Mammary epithelial cell (primary cell): ENCODE measurements around the gene RANGRF.

Experiments
- EZH2 ChIP-seq: IDR thresholded peaks from 2 replicates; pipeline ENCODE4 v1.6.1; 2012; ENCODE audit warnings: low read length, inconsistent platforms, borderline replicate concordance
- TF ChIP-seq, protein P1 (sequence below), 2 donors: IDR thresholded peaks in 1 of 2; conservative IDR thresholded peaks in 1 of 2; 2 replicates each; pipeline ENCODE4 v1.5.1; 2011 to 2012; ENCODE audit warnings: inconsistent platforms in 2 of 2, low read length in 2 of 2, mild to moderate bottlenecking in 2 of 2, control low read depth in 1 of 2, low read depth in 1 of 2; ENCODE audit not compliant: insufficient read depth in 1 of 2; ENCODE audit errors: extremely low read depth in 1 of 2

DNA sequence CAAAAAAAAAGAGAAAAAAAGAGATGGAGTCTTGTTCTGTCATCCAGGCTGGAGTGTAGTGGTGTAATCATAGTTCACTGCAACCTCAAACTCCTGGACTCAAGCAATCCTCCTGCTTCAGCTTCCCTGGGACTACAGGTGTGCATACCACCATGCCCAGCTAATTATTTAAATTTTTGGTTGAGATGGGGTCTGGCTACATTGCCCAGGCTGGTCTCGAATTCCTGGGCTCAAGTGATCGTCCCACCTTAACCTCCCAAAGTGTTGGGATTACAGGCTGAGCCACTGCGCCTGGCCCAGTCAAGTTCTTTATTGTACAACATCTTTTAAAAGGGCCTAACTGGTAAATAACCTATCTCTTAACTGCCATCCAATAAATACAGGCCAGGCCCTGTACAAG lies 6.1 kb upstream of the RANGRF start:
- TF ChIP-seq, protein P1, sequence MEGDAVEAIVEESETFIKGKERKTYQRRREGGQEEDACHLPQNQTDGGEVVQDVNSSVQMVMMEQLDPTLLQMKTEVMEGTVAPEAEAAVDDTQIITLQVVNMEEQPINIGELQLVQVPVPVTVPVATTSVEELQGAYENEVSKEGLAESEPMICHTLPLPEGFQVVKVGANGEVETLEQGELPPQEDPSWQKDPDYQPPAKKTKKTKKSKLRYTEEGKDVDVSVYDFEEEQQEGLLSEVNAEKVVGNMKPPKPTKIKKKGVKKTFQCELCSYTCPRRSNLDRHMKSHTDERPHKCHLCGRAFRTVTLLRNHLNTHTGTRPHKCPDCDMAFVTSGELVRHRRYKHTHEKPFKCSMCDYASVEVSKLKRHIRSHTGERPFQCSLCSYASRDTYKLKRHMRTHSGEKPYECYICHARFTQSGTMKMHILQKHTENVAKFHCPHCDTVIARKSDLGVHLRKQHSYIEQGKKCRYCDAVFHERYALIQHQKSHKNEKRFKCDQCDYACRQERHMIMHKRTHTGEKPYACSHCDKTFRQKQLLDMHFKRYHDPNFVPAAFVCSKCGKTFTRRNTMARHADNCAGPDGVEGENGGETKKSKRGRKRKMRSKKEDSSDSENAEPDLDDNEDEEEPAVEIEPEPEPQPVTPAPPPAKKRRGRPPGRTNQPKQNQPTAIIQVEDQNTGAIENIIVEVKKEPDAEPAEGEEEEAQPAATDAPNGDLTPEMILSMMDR (conservative IDR thresholded peaks at IDR 0.05 in 1 of 2, IDR thresholded peaks at IDR 0.05 in 1 of 2; ENCODE audit: extremely low read depth in 1 of 2, insufficient read depth in 1 of 2, low read depth in 1 of 2, low read length in 2 of 2): no peak
- TF ChIP-seq EZH2: no peak
